Hair follicular keratinocyte (primary cell): Measurements from ENCODE around the gene TSPAN1. TPM values are rescaled to one million over a fixed set of nuclear protein-coding genes. Genes with fewer than 3 reads are reported as not detected.

Experiments used
- total RNA-seq: library from RNA; depleted of rRNA; stranded (reverse); fragments of >200 nt; gene quantifications from 2 replicates; pipeline ENCODE4 v1.2.3, GENCODE V29; 2015

The TSPAN1 gene, protein sequence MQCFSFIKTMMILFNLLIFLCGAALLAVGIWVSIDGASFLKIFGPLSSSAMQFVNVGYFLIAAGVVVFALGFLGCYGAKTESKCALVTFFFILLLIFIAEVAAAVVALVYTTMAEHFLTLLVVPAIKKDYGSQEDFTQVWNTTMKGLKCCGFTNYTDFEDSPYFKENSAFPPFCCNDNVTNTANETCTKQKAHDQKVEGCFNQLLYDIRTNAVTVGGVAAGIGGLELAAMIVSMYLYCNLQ
- 31.9 and 57.6 TPM in 2 replicates for total RNA-seq

DNA sequence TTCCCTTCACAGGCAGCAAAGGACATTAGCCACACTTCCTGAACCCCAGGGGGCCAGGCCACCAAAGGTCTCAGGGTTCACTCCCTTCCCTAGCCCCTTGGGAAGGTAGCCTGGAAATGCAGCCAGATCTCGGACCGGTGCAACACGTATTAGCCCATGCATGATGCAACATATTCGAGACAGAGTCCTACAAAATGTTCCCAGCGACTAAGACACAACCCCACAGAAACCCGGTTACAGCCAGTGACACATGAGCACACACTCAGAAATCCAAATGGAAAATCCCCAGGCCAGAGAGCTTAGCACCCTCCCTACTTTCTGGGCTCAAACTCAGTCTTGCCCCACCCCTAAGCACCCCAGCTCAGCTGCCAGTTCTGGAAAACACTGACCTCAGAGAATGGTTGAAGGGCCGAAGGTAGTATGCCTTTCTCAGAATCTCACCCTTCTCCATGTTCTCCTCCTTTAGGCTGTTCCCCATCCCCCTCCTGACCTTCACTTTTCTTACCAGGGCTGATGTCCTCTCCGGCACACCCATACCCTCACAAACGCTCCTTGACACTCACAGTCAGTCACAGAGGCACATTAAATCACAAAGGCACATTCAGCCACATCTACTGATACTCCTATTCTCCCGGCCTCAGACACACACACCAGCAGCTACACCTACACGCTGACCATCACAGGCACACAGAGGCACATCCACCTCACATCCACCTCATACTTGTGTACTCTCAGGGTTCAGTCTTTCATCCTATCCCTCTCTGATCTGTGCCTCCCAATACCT lies at the start of gene TSPAN1:
TSS of gene TSPAN1 (plus strand) at position 640 of the 784 bp plus-strand sequence. CDS start 6,021 bp downstream, outside the sequence.

DNA sequence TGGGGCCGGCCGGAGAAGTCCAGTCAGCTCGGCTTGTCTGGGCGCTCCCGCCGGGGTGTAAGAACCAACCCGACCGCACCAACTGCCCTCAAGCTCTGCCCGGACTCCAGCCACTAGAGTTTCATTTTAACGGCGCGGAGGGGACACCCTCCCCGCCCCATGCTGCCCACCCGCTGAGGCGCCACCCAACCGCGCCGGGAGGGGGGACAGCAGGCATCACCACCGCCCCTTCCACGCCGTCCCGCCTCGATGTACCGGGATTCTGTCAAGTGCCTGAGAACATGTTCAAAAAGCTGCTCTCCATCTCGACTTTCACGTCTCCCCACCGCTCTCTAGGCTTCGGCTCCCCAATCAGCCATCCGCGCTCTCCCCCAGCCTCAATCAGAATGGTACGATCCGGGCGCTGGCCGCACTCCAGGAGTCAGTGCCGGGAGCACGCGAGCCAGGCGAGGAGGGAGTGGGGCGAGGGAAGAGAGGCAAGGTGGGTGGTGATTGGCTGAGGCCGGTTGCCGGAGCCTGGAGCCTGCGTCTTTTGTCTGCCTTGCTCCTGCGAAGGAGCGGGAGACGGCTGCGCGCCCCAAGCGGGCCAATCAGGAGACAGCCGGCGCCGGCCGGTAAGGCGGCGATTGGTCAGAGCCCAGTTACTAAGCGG lies 42.2 kb upstream of the TSPAN1 start, which contains the start of gene PIK3R3:
TSS of gene PIK3R3 (minus strand) at position 101 of the 652 bp plus-strand sequence. CDS start 677 bp downstream, outside the sequence.

DNA sequence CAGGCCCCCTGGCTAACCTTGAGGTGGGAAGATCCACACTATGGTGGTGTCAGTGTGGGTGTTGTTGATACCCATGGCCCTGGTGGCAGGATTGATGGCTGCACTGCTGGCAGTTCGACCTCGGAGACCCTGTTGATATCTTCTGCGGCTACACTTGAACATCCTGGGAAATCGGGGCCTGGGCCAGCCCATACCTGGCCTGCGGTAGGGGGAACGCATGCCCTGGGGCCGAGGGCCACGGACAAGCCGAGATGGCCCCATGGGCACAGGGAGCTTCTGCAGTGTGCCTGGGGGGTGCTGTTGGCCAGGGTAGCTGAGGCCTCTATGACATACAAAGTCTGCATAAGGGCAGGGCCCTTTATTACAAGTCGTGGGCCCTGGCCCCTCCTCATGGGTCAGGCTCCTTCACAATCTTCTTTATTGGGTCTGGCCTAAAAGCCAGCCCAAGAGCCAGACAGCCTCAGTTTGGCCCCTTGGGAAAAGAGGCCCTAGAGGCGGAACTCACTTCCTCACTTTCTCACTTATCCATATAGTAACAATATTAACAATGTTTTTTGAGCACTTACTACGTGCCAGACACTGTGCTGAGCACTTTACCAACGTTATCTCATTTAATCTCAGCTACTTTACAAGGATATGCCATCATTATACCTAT lies 1.5 kb downstream of the TSPAN1 start, which contains the start of gene P3R3URF:
TSS of gene P3R3URF (minus strand) at position 278 of the 655 bp plus-strand sequence. CDS start at position 261, 17 bp downstream.

DNA sequence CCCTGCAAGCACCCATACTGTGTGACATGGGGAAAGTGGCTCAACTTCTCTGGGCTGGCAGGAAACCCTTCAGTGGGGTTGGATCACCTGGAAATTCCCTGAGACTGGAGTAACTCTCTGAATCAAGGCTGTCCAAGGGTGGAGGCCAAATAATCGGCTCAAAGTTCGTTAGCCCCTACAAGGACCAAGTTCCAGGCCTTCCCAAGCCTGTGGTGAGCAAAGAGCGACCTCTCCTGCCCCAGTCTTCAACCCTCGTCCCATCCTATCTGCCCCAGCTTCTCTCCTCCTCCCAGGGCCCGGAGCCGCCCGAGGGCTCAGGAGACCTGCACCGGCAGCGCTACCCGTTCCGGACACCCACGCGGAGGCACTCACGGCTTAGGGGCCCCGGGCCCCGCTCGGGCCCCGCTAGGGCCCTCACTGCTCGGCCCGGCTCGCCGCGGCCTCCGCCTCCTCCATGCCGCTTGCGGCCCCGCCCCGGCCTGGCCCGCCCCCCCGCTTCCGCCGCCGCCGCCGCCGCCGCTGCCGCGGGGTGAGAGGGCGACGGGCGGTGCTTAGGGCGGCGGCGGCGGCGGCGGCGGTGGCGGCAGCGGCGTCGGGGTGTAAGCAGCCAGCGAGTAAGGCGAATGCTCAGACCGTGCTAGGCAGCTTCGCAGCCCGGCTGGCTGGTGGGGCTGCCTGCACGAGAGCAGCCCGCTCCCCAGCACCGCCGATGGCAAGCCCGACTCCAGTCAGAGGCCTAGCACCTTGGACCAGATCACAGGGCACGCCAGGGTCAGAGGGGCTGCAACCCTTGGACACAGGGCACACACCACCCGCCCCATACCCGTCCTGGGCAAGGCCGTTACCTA lies 23.3 kb downstream of the TSPAN1 start, which contains the start of gene POMGNT1:
TSS of gene POMGNT1 (minus strand) at position 471 of the 848 bp plus-strand sequence. CDS start 613 bp downstream, outside the sequence.

Other genes with a start within 250 kb of the TSPAN1 start
- gene PIK3R3, start 42.5 kb upstream of the TSPAN1 start, total RNA-seq, result 1.0 and 3.3 TPM in 2 replicates
- gene P3R3URF, start 1.4 kb downstream of the TSPAN1 start, total RNA-seq, result not detected in 2 replicates
- 97.0 and 112 TPM in 2 replicates for gene POMGNT1, start 23.3 kb downstream of the TSPAN1 start, total RNA-seq
- gene LURAP1, start 28.2 kb downstream of the TSPAN1 start, total RNA-seq, result 7.8 and 10.1 TPM in 2 replicates
- gene RAD54L, start 72.7 kb downstream of the TSPAN1 start, total RNA-seq, result 3.1 and 7.3 TPM in 2 replicates
- 68.7 and 90.7 TPM in 2 replicates for gene LRRC41, start 128.5 kb downstream of the TSPAN1 start, total RNA-seq
- gene UQCRH, start 128.6 kb downstream of the TSPAN1 start, total RNA-seq, result 487 and 601 TPM in 2 replicates
- 18.9 and 22.3 TPM in 2 replicates for gene NSUN4, start 165.7 kb downstream of the TSPAN1 start, total RNA-seq
- 9.8 and 11.6 TPM in 2 replicates for gene FAAH, start 219.2 kb downstream of the TSPAN1 start, total RNA-seq